Activated T-helper 2 cell treated with anti-CD3 and anti-CD28 coated beads, Interferon-gamma antibody, Interleukin-2, Interleukin-4, amounts not matched to agents 10 μg/mL and 5 μg/mL and 100 μg/mL, durations not matched to agents 14 hours and 24 hours and 36 hours (primary cell): ENCODE measurements around the gene HEPHL1. TPM values are rescaled to one million over a fixed set of nuclear protein-coding genes. Genes with fewer than 3 reads are reported as not detected.

ENCODE experiments used
- DNase-seq: peaks from one replicate; pipeline ENCODE4 v3.0.0; 2021; ENCODE audit warnings: low spot score
- H3K27ac Mint-ChIP-seq: one replicate; pipeline ENCODE4 v1.8.0; 2021; ENCODE audit warnings: mixed read lengths
- H3K27me3 Mint-ChIP-seq: one replicate; pipeline ENCODE4 v1.8.0; 2021; ENCODE audit warnings: low read depth, mixed read lengths
- H3K36me3 Mint-ChIP-seq: one replicate; pipeline ENCODE4 v1.8.0; 2021; ENCODE audit warnings: low read depth, mixed read lengths
- H3K4me1 Mint-ChIP-seq: one replicate; pipeline ENCODE4 v1.8.0; 2021; ENCODE audit warnings: low read depth, mixed read lengths
- H3K4me3 Mint-ChIP-seq: one replicate; pipeline ENCODE4 v1.8.0; 2021; ENCODE audit warnings: low read depth, mild to moderate bottlenecking, moderate library complexity, mixed read lengths
- H3K9me3 Mint-ChIP-seq: one replicate; pipeline ENCODE4 v1.8.0; 2021; ENCODE audit warnings: mixed read lengths
- intact Hi-C: fragments of 100-400 bp; cut with micrococcal nuclease; formaldehyde crosslinking; loops from one replicate; pipeline ENCODE4 v1.15.1; 2023
- total RNA-seq: library from RNA; stranded (reverse); gene quantifications from 2 replicates; pipeline ENCODE4 v1.2.3, GENCODE V29; 2022

HEPHL1 gene
- total RNA-seq, 1 donor from 2014 or later: not detected

DNA sequence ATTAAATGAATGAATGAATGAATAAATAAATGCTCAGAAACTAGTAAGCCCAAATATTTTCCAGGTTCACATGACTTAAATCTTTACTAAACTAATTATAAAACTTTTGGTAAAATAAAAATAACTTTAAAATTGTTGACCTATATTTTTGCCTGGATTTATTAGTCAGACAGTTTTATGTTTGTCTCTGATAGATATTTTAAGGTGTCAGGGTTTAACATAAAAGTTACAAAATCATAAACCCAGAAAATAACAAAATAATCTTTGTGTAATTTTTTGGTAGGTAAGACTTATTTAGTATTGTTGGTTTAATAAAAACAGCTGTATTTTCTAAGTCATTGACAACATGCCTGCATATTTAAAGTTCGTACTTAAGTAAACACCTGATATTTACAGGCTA, 27.4 kb upstream of the HEPHL1 start:
- peaks cover 12% of the 10 kb centered on the region for H3K9me3 Mint-ChIP-seq

DNA sequence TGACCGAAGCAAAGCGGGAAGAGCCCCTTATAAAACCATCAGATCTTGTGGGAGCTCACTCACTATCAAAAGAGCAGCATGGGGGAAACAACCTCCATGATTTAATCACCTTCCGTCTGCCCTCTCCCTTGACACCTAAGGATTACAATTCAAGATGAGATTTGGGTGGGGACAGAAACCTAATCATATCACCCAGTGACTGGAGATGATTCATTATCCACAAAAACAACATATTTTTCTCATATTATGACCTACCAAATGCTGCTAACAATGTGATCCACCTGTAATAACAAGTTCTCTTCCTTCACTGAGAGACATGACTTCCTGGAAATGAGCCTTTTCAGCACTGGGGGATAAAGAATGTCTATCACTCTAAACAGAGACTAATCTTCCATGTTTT, 23.4 kb upstream of the HEPHL1 start:
- H3K36me3 Mint-ChIP-seq: no peaks in the 10 kb centered on the region
- no peak overlapping the region for H3K4me3 Mint-ChIP-seq
- intact Hi-C loops: no loop called here
- no peaks in the 10 kb centered on the region for H3K27me3 Mint-ChIP-seq
- H3K27ac Mint-ChIP-seq: no peak overlapping the region
- no peak for DNase-seq
- H3K9me3 Mint-ChIP-seq: peaks cover 11% of the 10 kb centered on the region
- no peaks in the 10 kb centered on the region for H3K4me1 Mint-ChIP-seq

More for the DNA sequence above, 27.4 kb upstream of the HEPHL1 start:
- intact Hi-C loops: no loop called here
- Mint-ChIP-seq H3K27me3 (no peaks in the 10 kb centered on the region), H3K27ac (no peak overlapping the region), H3K4me3 (no peak overlapping the region), H3K36me3 (no peaks in the 10 kb centered on the region), H3K4me1 (no peaks in the 10 kb centered on the region)
- no peak for DNase-seq

DNA sequence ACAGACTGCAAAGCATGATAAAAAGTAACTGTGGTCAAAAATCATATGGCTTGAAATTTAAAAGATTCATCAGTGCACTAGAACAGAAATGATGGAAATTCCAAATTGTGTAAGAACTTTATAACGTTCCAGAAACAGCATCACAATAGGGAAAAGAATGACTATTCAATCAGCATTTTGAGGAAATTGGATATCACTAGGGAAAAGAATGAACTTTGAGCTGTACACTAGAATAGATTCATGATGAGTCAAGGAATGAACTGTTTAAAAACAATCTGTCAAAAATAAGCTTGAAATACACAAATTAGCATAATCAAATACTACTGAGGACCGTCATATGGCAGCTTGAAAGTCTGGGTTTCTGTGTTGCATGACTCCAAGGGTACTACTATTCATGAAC, 20.5 kb upstream of the HEPHL1 start:
- no peaks in the 10 kb centered on the region for H3K27me3 Mint-ChIP-seq

DNA sequence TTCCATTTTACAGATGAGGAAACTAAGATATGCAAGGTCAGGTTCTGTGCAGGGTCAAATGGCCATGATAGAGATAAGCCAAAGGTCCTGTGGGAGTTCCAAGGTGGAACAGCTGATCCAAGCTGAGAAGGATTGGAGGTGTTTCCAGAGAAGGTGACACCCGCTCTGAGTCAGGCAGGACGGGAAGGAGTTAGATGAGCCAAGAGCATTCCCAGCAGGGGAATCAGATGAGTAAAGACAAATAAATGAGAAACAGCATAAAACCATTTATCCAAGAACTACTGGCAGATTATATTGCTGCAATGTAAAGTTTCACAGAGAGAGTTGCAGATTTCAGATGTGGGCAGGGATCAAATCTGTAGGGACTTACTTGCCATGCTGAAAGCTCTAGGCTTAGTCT, 18.9 kb upstream of the HEPHL1 start:
- intact Hi-C loops: no loop called here
- Mint-ChIP-seq H3K27me3 (no peaks in the 10 kb centered on the region), H3K4me3 (no peak overlapping the region), H3K36me3 (no peaks in the 10 kb centered on the region), H3K27ac (no peak overlapping the region), H3K4me1 (no peaks in the 10 kb centered on the region), H3K9me3 (no peaks in the 10 kb centered on the region)
- no peak for DNase-seq

More for the DNA sequence above, 20.5 kb upstream of the HEPHL1 start:
- no peak overlapping the region for H3K4me3 Mint-ChIP-seq
- no peak overlapping the region for H3K27ac Mint-ChIP-seq
- H3K4me1 Mint-ChIP-seq: no peaks in the 10 kb centered on the region
- no peaks in the 10 kb centered on the region for H3K9me3 Mint-ChIP-seq
- no peaks in the 10 kb centered on the region for H3K36me3 Mint-ChIP-seq
- intact Hi-C loops: no loop called here
- DNase-seq: no peak

DNA sequence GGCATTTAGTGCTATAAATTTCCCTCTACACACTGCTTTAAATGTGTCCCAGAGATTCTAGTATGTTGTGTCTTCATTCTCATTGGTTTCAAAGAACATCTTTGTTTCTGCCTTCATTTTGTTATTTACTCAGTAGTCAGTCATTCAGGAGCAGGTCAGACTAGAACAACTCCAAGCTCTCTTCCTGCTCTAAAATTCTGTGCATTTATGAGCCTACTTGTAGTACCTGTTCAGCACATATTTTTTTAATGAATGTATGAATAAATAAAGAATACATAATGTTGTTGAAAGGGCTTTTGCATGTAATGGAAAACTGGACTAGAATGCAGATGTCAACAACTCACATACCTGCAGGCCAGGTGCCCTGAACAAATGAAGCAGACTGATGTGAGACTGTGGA, 13.7 kb upstream of the HEPHL1 start:
- Mint-ChIP-seq H3K9me3 (no peaks in the 10 kb centered on the region), H3K27me3 (no peaks in the 10 kb centered on the region), H3K27ac (no peak overlapping the region), H3K4me3 (no peak overlapping the region), H3K36me3 (no peaks in the 10 kb centered on the region), H3K4me1 (no peaks in the 10 kb centered on the region)
- DNase-seq: no peak
- intact Hi-C loops: no loop called here

DNA sequence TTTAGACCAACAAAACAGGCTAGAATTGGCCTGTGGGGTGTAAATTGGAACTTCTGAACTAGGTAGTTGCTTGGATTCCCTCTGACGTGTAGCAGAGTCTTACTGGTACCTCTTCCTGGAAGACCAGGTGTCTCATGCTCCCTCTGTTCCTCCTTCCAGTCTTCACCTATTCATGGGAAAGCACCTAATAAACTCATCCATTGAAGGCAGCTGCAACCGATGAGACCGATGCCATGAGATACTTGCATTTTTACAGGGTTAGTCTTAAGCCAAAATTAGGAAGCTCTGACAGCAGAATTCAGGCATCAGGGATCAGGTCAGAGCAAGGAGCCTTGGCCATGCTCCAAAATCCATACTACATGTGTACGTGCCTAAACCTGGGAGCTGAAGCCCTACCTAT, 13.2 kb upstream of the HEPHL1 start:
- H3K9me3 Mint-ChIP-seq: no peaks in the 10 kb centered on the region

DNA sequence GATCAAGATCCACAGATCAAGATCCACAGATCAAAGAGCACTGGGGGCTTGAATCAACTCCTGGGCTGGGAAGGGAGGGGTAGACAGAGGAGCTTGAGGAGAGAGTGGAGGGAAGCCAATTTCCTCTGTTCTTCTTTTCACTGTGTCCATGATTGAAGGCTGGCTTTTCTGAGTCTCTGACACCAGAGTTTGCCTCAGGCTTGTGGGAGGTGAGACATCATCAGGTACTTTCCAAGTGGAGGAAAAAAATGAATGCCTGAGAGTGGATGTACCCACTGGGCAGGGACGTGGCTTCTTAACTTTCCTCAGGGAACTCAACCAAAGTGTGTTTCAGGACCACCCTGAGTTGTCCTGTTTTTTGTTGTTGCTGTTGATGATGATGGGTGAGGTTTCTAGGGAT, 11.0 kb upstream of the HEPHL1 start:
- Mint-ChIP-seq H3K36me3 (no peaks in the 10 kb centered on the region), H3K27ac (no peak overlapping the region), H3K4me3 (no peak overlapping the region), H3K4me1 (no peaks in the 10 kb centered on the region), H3K9me3 (no peaks in the 10 kb centered on the region), H3K27me3 (no peaks in the 10 kb centered on the region)
- intact Hi-C loops: no loop called here
- DNase-seq: no peak

More for the DNA sequence above, 13.2 kb upstream of the HEPHL1 start:
- no peak for DNase-seq
- no peak overlapping the region for H3K27ac Mint-ChIP-seq
- H3K4me1 Mint-ChIP-seq: no peaks in the 10 kb centered on the region
- H3K4me3 Mint-ChIP-seq: no peak overlapping the region
- H3K27me3 Mint-ChIP-seq: no peaks in the 10 kb centered on the region
- H3K36me3 Mint-ChIP-seq: no peaks in the 10 kb centered on the region
- intact Hi-C loops: no loop called here

DNA sequence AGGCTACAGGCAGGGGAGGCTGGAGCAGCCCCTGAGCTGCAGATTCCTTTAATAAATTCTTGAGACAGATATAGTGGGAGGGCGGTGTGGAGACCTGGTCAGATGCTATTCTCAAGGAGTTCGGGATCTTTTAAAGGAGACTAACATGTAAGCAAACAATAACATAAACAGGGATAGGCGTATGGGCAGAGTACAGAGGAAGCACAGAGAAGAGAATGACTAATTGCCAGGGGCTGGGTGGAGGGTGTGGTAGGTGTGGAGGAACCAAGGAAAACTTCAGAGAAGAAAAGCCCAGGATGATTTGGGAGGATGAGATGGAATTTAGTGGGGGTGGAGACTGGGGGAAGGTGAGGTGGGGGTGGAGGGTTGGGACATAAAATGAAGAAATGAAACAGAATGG, 9.7 kb upstream of the HEPHL1 start:
- H3K36me3 Mint-ChIP-seq: no peaks in the 10 kb centered on the region
- H3K9me3 Mint-ChIP-seq: no peaks in the 10 kb centered on the region
- no peak overlapping the region for H3K27ac Mint-ChIP-seq
- intact Hi-C loops: no loop called here
- H3K4me3 Mint-ChIP-seq: no peak overlapping the region
- no peaks in the 10 kb centered on the region for H3K27me3 Mint-ChIP-seq
- DNase-seq: no peak
- H3K4me1 Mint-ChIP-seq: no peaks in the 10 kb centered on the region

DNA sequence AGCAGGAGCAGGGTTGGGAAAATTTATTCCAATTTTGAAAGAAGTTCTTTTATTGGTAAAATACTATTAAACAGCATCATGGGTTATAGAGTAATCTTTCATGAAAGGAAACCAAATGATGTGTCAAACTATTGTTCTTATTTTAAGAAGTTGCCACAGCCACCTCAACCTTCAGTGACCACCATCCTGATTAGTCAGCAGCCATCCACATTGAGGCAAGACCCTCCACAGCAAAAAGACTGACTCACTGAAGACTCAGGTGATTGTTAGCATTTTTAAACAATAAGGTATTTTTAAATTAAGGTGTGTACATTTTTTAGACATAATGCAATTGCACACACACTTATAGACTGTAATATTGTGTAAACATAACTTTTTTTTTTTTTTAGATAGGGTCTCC, 3.7 kb upstream of the HEPHL1 start:
- no peaks in the 10 kb centered on the region for H3K36me3 Mint-ChIP-seq
- H3K27me3 Mint-ChIP-seq: no peaks in the 10 kb centered on the region
- no peaks in the 10 kb centered on the region for H3K9me3 Mint-ChIP-seq
- H3K4me3 Mint-ChIP-seq: no peak overlapping the region
- intact Hi-C loops: no loop called here
- H3K27ac Mint-ChIP-seq: no peak overlapping the region
- no peaks in the 10 kb centered on the region for H3K4me1 Mint-ChIP-seq
- DNase-seq: no peak

DNA sequence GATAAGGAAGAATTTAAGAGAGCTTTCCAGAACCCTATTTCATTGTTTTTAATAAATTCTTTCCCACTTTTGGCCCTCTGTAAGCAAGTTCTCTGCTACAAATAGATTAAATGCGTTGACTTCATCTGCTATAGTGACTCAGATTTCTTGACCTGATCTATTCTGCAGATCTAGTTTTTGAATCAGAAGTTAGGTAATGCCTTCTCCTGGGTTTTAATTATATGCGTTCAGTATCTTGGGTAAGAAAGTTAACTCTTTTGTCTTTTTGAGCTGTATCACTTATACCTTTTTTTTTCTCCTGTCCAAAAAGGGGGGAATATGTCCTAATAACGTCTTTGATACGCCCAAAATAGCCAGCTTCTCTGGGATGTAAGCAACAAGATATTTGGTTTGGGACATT, 2.4 kb upstream of the HEPHL1 start:
- Mint-ChIP-seq H3K27ac (no peak overlapping the region), H3K4me3 (no peak overlapping the region), H3K4me1 (no peaks in the 10 kb centered on the region), H3K9me3 (no peaks in the 10 kb centered on the region), H3K36me3 (no peaks in the 10 kb centered on the region), H3K27me3 (no peaks in the 10 kb centered on the region)
- intact Hi-C loops: no loop called here
- no peak for DNase-seq

DNA sequence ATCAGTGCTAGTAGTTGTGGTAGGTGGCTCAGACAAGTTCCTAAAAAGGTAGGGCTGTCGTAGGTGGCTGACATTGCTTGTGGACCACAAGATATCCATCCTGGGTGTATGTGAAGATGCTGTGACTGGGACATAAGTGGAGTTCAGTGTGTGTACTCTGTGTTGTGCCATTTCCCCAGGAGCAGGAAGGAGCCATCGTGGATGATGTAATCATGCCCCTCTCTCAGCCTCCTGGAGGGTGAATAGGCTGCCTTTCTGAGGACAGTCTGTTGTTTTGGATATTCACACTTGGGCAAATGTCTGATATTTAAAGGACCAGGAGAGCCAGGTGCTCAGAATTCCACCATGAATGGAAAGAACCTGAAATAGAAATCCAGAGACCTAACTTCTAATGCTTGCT, 2.7 kb downstream of the HEPHL1 start:
- Mint-ChIP-seq H3K4me1 (no peaks in the 10 kb centered on the region), H3K9me3 (no peaks in the 10 kb centered on the region), H3K27me3 (no peaks in the 10 kb centered on the region), H3K36me3 (no peaks in the 10 kb centered on the region), H3K4me3 (no peak overlapping the region), H3K27ac (no peak overlapping the region)
- intact Hi-C loops: no loop called here
- no peak for DNase-seq

DNA sequence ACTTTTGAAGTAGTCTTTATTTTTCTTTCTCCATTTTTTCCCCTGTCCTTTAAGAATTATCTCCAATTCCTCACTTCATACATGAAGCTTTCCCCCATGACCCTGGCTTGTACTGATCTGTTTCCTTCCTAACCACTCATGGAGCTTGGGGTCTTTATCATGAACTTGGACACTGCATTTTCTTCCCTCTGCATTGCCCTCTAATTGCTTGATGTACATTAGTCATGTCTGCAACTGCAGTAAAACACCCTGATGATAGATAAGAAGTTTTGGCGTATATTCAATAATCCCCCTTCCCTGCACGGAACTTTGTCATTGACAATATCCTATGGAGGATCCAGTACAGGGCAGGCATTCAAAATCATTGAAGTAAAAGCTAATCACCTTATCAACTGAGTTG, 3.4 kb downstream of the HEPHL1 start:
- H3K9me3 Mint-ChIP-seq: no peaks in the 10 kb centered on the region
- H3K27me3 Mint-ChIP-seq: no peaks in the 10 kb centered on the region
- H3K36me3 Mint-ChIP-seq: no peaks in the 10 kb centered on the region
- H3K4me1 Mint-ChIP-seq: no peaks in the 10 kb centered on the region
- intact Hi-C loops: no loop called here
- no peak for DNase-seq
- no peak overlapping the region for H3K27ac Mint-ChIP-seq
- no peak overlapping the region for H3K4me3 Mint-ChIP-seq

DNA sequence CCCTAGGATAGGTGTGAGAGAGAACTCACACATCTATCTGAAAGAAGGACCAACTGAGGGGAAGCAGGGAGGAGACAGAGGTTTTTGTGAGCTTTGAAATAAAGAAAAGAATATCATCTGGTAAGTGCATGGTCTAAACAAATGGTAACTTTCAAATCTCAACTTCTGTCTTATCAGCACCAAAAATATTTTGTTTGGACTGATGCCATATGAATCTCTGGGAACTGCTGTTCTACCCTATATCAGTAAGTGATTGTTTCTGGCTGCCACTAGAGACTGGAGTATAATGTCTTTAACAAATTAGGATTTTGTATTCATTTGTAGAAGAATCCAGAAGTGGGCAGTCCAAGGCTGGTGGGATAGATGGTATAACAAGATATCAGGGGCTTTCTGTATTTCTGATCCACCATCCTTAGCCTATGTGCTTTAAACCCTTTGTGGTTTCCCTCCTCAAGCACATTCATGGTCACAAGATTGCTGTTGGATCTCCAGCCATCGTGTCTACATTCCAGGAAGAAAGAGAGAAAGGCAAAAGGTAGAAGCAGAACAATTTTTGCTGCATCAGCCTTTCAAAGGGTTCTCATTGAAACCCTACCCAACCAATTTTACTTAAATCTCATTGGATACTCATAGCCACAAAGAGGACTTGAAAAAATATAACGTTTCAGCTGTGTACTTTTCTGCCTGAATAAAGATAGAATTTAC, 4.7 kb downstream of the HEPHL1 start:
- Mint-ChIP-seq H3K27me3 (no peaks in the 10 kb centered on the region), H3K36me3 (no peaks in the 10 kb centered on the region), H3K4me3 (no peak overlapping the region), H3K27ac (no peak overlapping the region), H3K4me1 (no peaks in the 10 kb centered on the region), H3K9me3 (no peaks in the 10 kb centered on the region)
- intact Hi-C loops: no loop called here
- no peak for DNase-seq

DNA sequence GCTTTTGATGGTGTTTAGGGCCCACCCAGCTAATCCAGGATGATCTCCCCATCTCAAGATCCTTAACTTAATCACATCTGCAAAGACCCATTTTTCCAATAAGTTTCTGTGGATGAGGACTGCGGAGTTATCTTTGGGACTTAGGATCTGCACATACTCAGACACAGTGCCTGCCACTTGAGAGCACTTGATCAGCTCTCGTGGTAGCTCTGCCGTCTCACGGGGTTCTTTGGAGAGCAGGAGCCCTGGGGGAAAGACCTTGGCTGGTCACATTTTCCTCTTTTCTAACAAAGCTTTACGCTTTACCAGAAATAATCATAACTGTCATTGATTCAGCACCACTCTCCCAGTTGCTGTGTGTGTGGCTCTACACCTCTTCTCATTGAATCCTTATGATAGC, 6.1 kb downstream of the HEPHL1 start:
- H3K9me3 Mint-ChIP-seq: no peaks in the 10 kb centered on the region
- intact Hi-C loops: no loop called here
- no peak overlapping the region for H3K27ac Mint-ChIP-seq
- H3K36me3 Mint-ChIP-seq: no peaks in the 10 kb centered on the region
- H3K4me3 Mint-ChIP-seq: no peak overlapping the region
- no peak for DNase-seq
- no peaks in the 10 kb centered on the region for H3K4me1 Mint-ChIP-seq
- no peaks in the 10 kb centered on the region for H3K27me3 Mint-ChIP-seq
